Posterior vena cava (tissue), 2 donors: ENCODE results near the gene MYB. TPM values are rescaled to one million over a fixed set of nuclear protein-coding genes. Genes with fewer than 3 reads are reported as not detected.

Experiments used
- DNase-seq: peaks from one replicate; pipeline ENCODE4 v3.0.0-alpha.2; 2020; ENCODE audit warnings: low spot score
- intact Hi-C, 2 donors: fragments of 100-400 bp; cut with DNase I; formaldehyde crosslinking; loops; one replicate each; pipeline versions ENCODE4 v1.14.1 to v1.14.2; 2022 to 2023
- total RNA-seq, 2 donors: library from RNA; stranded (reverse); fragmentation: NEBNext Ultra II Directional; extraction: Animal tissue kit (Norgen Biotek cat#: 25700); gene quantifications; one replicate each; pipeline ENCODE4 v1.2.1, GENCODE V29; 2021
- donor health status: DM: yes; HTN: yes; CAD: no.
- donor health status: DM: yes; HTN: yes; CAD: no.

Gene MYB
- total RNA-seq, 2 donors from 2014 or later, result 0.23 to 0.29 TPM

DNA sequence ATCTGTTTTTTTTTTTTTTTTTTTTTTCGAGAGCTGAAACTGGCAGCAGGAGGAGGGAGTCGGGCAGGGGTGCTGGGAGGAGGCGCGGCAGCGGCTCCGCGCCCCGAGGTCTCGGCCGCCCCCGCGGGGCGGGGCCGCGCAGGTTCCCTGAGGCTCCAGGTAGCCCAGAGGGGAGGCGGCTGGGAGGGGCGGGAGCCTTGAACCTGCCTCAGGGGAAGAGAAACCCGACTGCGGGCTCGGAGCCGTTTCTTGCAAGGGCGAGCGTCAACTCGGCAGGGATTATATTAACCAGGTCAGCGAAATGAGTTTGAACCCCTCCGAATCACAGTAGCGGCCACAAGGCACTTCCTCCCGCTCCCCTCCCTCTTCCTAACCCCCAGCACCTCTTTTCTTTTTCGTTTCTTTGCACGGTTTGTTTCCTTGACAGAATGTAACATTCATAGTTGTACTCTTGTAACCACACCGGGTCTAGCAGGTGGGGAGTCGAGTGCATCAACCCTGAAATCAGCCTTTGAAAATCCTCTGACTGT is 2.0 kb downstream of the MYB start:
- intact Hi-C loops, result no loop called here
- no peak for DNase-seq

DNA sequence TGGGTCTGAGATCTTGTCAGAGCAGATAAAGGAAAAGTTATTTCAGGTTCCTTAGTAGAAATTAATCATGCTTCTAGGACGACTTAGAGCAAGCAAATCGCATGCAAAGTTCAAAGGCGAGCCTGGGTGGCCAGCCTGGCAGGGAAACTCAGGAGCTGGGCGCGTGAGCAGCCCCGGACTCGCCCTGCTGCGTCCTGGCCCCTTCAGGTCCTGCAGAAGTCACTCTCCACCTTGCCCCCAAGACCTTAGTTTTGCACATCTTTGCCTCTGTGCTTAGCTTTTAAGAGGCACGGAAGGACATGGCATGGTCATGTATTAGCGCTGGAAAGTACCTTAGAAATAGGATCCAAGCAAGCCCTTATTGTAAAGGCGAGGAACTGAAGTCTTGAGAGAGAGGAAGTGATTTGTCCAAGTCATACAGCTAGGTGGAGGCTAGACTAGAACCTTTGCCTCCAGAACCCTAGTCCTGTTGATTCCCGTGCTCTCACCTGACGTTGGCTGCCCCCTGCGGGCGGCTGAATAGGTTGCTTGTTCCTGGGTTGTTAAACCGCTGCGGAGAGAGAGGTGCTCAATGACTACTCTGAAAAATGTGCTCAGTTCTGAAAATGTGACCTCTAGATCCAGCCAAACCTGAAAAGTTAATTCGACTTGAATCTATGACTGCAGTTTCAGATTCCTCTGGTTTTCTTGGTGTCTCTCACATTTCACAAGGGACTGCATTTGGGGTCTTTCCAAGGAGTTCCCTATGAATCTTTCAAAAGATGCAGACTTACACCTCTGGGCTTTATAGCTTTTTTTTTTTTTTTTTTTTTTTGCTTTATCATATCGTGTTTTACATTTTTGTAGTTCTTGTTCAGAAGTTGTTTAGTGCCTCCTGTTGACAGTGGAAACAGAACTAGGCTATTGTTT is 2.7 kb downstream of the MYB start:
- intact Hi-C loops, result no loop called here
- DNase-seq, result no peak

DNA sequence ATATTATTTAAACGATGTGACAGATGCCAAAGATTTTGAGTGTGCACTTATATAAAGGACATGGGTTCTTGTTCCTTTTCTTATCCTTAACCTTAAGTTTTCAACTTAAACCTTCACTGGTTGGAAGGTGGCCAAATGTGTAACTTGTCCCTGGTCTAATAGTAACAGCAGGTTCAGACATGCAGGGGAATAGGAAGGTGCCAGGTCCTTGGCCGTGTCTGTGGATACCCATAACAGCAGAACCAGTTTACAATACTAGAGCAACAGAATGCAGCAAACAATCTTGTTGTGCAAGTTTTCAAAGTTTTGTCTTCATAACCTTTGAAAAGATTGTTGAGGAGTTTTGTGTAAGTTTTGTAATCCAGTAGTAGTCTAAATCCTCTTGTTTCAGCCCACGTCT is 4.4 kb downstream of the MYB start:
- no peak for DNase-seq
- intact Hi-C loops, result no loop called here

DNA sequence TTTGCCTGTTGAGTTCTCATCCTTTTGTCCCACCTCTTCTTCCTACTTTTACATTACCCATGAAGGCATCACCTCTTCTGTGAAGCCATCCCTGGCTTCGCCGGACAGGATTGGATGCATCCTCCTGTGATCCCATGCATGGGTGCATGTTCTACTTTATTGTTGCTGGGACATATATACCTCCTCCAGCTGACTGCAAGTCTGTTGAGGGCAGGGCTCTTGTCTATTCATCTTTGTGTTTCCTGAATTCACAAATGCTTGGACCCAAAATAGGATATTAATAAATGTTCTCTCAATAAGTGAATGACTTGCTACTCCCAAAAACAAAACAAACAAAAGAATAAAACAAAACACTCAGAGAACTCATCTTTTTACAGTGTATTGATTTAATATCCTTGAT is 5.1 kb downstream of the MYB start:
- intact Hi-C loops, result no loop called here
- DNase-seq, result no peak

DNA sequence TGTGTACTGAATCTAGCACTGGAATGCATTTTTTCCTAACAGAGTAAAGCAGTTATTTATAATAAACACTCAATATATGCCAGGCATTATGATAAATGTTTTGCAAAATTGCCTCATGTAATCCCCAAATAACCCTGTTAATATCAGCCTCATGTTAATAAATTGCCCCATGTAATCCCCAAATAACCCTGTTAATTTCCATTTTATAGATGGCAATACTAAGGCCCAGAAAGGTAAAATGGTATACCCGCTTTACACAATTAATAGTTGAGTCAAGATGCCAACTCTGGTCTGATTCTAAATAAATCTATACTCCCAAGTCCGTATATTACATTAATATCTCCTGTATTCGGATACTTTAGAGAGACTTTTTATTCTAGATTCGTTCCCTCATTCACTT is 6.3 kb downstream of the MYB start:
- no peak for DNase-seq
- intact Hi-C loops, result no loop called here

DNA sequence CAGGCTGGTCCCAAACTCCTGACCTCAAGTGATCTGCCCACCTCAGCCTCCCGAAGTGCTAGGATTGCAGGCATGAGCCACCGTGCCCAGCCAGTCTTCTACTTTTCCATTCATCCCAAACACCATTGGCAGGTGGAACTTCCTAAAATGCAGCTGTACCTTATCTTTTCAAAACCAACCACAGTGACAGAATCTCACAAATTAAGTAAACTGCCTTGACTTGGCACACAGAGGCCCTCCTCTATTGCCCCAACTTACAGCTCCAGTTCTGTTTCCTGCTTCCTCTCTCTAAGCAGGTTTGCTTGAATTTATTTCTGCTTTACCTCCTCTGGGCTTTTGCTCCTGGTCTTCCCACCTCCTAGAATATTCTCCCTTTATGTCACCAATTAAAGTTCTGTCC is 7.6 kb downstream of the MYB start:
- no peak for DNase-seq
- intact Hi-C loops, result no loop called here

DNA sequence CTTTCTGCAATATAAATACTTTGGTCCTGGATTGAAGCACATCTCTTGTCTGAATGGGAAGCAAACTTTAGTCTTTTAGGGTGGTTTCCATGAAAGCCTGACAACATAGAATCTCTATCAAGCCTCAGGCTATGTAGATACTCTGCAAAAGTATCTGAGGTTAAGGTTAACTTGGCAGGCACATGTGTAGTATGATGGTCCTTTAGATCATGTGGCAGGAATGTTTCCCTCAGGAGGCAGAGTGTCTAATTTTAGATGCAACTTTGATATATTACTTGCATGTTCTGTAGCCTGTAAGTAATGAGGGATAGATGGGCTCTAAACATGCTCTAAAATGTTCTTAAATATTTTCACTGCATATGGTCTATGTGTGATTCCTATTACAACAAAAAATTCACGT is 8.2 kb downstream of the MYB start:
- intact Hi-C loops, result no loop called here
- no peak for DNase-seq

DNA sequence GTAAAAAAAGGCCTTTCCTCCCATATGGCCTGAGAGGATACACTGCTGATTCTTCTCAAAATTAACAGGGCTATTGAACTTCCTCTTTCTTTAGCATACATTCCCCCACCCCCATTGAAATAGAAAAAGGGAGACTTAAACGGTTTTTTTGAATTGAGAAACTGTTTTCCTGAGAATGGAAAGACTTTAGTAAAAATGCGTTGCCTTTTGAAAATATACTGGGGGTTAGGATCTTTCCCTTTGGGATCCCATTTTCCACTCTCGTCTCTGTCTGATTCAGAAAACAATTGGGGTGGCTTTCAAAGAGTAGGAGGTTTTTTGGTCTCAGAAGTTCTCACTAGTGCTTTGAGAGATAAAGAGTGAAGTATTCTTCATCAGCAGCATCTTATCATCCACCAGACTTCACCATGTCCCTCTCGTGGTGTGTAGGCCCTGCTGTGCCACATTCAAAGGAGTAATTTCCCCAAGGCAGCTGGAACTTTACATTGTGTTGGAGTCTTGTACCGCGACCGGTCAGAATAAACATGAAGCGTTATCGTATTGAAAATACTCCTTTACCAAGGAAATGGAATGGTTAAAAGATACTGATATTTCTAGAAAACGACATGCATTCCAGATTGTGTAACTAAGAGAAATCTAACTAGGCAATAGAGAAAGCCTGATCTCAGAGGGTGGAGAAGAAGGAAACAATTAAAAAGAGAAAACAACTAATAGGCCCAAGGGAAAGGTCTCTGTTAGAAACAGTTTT is 10.6 kb downstream of the MYB start:
- intact Hi-C loops, result no loop called here
- no peak for DNase-seq

DNA sequence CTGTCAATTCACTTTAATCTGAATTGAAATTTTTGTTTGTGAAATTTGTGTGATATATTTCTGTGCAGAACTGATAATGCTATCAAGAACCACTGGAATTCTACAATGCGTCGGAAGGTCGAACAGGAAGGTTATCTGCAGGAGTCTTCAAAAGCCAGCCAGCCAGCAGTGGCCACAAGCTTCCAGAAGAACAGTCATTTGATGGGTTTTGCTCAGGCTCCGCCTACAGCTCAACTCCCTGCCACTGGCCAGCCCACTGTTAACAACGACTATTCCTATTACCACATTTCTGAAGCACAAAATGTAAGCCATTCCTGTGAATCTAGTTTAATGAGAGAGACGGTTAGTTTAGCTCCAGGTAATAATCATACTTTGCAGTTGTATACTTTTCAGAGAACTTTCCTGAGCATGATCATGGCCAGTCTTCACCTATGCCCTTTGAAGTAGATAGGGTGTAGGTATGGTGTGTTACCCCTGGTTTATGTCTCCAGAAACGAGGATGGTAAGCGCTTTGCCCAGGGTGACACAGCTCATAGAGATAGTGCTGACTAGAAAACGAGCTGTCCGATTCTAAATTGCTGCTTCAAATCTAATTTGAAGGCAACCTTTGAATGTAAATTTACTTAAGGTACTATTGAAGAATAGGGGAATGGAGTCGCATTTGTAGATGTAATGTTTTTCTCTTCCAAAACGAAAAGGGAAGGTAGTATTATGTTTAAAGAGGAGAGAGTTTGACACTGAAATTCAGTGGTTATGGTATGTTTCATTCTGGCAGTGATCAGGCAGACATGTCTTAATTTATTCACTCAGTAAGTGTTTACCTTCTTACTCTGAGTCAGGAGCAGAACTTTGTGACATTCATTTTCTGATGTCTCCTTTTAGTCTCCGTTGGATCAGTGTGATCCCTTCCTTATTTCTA is 11.4 kb downstream of the MYB start:
- no peak for DNase-seq
- intact Hi-C loops, result no loop called here

DNA sequence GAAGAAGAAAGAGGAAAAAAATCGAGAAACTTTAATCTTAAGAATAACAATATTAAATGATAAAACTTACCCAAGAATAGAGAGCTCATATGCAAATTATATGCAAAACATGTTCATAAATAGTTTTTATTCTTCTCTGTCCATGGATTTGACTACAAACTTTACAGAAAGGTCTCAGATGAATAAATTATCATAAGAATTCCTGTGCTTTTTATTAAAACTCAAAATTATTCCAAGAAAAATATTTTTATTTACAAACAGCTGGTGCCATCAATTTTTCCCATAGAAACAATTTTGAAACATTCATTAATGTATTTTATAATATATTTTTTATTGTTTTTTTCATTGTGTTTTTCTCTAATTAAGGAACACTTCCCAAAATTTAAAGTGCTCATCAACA is 12.1 kb downstream of the MYB start:
- no peak for DNase-seq
- intact Hi-C loops, result no loop called here

DNA sequence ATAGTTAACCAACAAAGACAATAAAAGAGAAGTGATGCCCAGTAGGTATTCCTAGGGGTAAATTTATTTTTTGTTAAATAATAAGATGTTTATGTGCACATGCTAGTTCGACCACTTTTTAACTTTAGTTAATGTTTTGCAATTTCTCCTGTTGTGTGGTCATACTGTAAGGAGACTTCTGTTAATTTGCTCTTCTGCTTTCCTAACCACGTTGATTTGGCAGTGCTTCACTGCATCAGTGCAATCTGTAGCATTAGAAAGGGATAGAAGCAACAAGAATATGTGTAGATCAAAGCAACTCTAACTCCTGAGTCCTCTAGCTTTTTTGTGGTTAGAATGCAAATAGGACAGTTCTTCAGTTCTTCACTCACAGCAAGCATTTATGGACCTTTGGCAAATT is 13.9 kb downstream of the MYB start:
- no peak for DNase-seq
- intact Hi-C loops, result no loop called here

DNA sequence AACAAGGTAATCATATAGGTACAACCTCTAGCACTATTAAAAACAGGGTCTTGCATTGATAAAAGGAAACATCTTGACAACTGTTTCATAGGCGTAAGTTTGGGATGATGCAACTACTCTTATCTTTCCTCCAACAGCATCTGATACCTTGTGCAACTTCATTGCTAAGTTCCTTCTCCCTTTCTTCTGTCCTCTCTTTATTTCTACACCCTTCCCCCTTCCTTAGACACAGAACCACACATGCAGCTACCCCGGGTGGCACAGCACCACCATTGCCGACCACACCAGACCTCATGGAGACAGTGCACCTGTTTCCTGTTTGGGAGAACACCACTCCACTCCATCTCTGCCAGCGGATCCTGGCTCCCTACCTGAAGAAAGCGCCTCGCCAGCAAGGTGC is 14.4 kb downstream of the MYB start:
- intact Hi-C loops, result no loop called here
- no peak for DNase-seq

DNA sequence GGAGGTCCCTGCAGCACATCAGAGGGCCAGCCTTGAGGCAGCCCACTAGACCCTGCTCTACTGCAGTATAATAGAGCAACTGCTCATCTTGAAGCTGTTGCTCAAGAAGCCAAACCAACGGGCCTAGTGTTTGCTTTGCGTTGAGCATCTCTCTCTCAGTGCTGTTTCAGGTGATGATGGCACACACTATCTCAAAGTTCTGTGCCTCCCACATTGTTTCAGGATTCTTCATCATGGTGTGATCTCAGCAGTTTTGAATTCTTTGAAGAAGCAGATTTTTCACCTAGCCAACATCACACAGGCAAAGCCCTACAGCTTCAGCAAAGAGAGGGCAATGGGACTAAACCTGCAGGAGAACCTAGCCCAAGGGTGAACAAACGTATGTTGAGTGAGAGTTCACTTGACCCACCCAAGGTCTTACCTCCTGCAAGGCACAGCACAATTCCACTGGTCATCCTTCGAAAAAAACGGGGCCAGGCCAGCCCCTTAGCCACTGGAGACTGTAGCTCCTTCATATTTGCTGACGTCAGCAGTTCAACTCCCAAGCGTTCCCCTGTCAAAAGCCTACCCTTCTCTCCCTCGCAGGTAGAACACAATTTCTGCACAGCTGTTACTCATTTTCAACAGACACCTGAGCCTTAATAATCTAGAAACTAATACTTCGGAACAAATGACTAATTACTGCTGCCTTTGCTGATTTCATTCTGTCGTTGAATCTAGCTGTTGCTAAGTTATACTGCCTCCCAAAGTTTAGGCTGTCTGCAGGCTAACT is 15.8 kb downstream of the MYB start:
- intact Hi-C loops, result no loop called here
- no peak for DNase-seq

DNA sequence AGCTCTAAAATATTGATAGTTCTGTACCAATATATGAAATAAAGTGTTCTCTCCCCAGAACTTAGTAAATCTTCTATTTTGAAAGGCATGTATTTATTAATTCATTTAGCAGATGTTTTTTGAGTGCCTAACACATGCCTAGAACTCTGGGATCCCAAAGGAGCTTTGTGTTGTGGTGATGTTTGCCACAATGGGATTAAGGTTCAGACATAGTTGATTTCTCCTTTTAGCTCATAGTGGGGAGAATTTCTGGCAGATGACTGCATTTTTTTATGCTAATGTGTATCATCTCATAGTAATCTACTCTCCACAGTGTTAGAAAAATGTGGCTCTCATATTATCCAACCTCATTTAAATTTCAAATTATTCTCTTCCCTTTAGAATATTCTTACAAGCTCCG is 21.7 kb downstream of the MYB start:
- no peak for DNase-seq
- intact Hi-C loops, result no loop called here

DNA sequence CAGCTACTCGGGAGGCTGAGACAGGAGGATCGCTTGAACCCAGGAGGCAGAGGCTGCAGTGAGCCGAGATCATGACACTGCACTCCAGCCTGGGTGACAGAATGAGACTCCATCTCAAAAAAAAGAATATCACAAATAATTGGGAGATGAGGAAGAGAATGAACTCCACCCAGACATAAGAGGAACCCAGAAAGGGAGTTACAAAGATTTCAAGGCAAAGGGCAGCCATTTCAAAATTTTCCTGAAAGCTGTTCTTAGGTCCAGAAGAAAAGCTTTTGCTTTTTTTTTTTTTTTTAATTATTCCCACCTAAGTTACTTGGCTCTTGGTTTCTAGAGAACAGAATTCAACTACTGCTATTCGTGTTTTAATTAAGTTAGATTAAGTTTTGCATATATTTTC is 23.8 kb downstream of the MYB start:
- no peak for DNase-seq
- intact Hi-C loops, result no loop called here

DNA sequence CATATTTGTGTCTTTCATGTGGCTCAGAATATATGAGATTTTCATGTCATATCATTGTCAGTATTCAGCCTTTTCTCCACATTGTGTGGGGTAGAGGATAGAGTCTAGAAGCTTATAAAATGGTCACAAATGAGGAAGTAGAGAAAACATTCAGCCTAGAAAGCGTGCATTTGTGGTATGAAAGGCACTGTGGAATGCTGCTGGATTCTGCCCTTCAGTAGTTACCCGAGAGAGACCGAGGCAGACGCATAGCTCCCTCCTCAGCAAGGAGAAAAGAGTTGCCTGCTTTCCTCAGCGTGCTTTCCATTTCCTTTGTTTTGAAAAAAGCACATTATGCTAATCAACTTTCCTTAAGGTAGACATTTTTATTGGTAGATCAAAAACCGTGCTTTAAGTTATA is 28.7 kb downstream of the MYB start:
- intact Hi-C loops, result no loop called here
- DNase-seq, result no peak

DNA sequence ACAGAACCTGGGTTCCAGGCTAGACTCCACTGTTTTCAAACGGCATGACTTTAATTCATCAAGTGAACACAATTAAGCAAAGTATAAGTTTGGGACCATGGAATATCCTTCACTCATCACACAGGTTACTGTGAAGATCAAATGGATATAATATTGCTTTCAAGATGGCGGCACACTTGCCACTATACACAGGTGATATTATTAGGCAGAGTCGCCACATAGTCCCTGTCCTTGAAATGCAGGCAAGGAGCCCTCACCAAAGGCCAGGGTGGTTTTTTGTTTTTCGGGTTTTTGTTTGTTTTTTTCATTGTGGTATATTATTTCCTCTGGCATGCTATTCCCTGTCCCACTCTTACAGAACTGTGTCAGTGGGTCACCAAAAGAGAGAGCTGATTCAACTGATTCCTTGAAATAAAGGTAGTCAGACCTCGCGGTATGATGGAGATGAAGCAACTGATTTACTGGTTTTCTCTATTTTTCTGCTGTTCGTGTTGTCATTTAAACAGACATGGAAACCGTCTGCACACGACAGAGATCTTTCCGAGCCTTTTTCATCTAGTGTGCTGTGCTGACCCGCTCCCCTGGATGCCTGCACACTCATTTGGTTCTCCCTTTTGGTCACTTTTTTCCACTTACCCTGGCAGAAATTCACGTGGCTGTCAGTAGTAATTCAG is 29.7 kb downstream of the MYB start:
- intact Hi-C loops, result no loop called here
- DNase-seq, result no peak

DNA sequence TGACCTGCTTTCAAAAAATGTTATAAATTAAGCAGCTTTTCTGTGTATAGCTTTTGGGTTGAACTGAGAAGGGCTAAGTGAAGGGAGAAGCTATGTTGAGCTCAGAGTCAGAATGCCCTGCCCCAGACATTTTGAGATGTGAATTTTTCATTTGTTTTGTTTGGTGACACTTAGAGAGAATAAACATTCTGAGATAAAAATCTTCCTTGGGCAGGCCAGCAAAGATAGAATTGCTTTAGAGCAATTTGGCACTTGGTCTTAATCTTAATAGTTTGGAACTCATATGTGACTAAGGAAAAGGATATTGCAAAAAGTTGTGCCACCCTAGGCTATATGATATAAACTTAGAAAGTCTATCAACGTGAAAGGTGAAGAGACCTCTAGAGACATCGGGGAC is 30.2 kb downstream of the MYB start:
- intact Hi-C loops, result no loop called here
- DNase-seq, result no peak
